MM.1S (cell line): Measurements from ENCODE around the gene USF2.
"Not testable (repeated sequence)": the region's sequence is repeated elsewhere in the genome, so short reads cannot be mapped to it uniquely, and the experiment has no call there.

Experiments used
- DNase-seq: peaks from one replicate; pipeline ENCODE4 v3.0.0-alpha.2; 2015
- H2AFZ ChIP-seq: fragments of 300-600 bp; sonication (generic); 2 replicates; pipeline ENCODE4 v1.6.0; 2016; ENCODE audit warnings: antibody characterized with exemption, low read length
- H3F3A ChIP-seq: fragments of 300-600 bp; sonication (generic); 2 replicates; pipeline ENCODE4 v1.6.1; 2016; ENCODE audit warnings: mild to moderate bottlenecking, antibody characterized with exemption, low read length, moderate library complexity, mixed read lengths; ENCODE audit not compliant: insufficient read depth
- H3K27ac ChIP-seq: fragments of 300-600 bp; sonication (generic); 2 replicates; pipeline ENCODE4 v1.5.1; 2016; ENCODE audit warnings: mild to moderate bottlenecking, low read length
- H3K27me3 ChIP-seq: fragments of 300-600 bp; sonication (generic); replicated peaks from 2 replicates; pipeline ENCODE4 v1.6.0; 2016; ENCODE audit warnings: low read length; ENCODE audit not compliant: insufficient read depth
- H3K36me3 ChIP-seq: fragments of 300-600 bp; sonication (generic); replicated peaks from 2 replicates; pipeline ENCODE4 v1.6.1; 2016; ENCODE audit warnings: mild to moderate bottlenecking, low read length, mixed read lengths; ENCODE audit not compliant: insufficient read depth
- H3K4me1 ChIP-seq: fragments of 300-600 bp; sonication (generic); 2 replicates; pipeline ENCODE4 v1.6.1; 2016; ENCODE audit warnings: low read length, mixed read lengths
- H3K4me2 ChIP-seq: fragments of 300-600 bp; sonication (generic); 2 replicates; pipeline ENCODE4 v1.6.0; 2016; ENCODE audit warnings: low read depth, low read length
- H3K4me3 ChIP-seq: fragments of 300-600 bp; sonication (generic); 2 replicates; pipeline ENCODE4 v1.5.1; 2016; ENCODE audit warnings: low read length, mixed read lengths
- H3K79me2 ChIP-seq: fragments of 300-600 bp; sonication (generic); 2 replicates; pipeline ENCODE4 v1.6.1; 2016; ENCODE audit warnings: mixed run types, low read length, mixed read lengths
- H3K9ac ChIP-seq: fragments of 300-600 bp; sonication (generic); 2 replicates; pipeline ENCODE4 v1.6.1; 2016; ENCODE audit warnings: low read length, mixed read lengths
- H3K9me2 ChIP-seq: fragments of 300-600 bp; sonication (generic); replicated peaks from 2 replicates; pipeline ENCODE4 v1.6.1; 2016; ENCODE audit warnings: mild to moderate bottlenecking, low read length, mixed read lengths; ENCODE audit not compliant: insufficient read depth
- H3K9me3 ChIP-seq: fragments of 300-600 bp; sonication (generic); replicated peaks from 2 replicates; pipeline ENCODE4 v1.6.1; 2016; ENCODE audit warnings: mild to moderate bottlenecking, low read length, mixed read lengths; ENCODE audit not compliant: insufficient read depth
- H4K20me1 ChIP-seq: fragments of 300-600 bp; sonication (generic); 2 replicates; pipeline ENCODE4 v1.6.1; 2016; ENCODE audit warnings: mild to moderate bottlenecking, low read length, moderate library complexity, mixed read lengths; ENCODE audit not compliant: insufficient read depth
- EZH2 ChIP-seq: fragments of 300-600 bp; sonication (generic); optimal IDR thresholded peaks from 2 replicates; pipeline ENCODE3; 2017; ENCODE audit warnings: low read depth, mild to moderate bottlenecking, antibody characterized with exemption, low read length, mixed read lengths
- EZH2phosphoT487 ChIP-seq: fragments of 300-600 bp; sonication (generic); IDR thresholded peaks from 2 replicates; pipeline ENCODE4 v1.6.1; 2018; ENCODE audit warnings: antibody characterized with exemption, low read length
- TF ChIP-seq, protein P1 (sequence below): fragments of 300-600 bp; sonication (generic); IDR thresholded peaks from 2 replicates; pipeline ENCODE4 v1.5.1; 2016; ENCODE audit warnings: antibody characterized with exemption, low read length, mixed read lengths

USF2 gene

DNA sequence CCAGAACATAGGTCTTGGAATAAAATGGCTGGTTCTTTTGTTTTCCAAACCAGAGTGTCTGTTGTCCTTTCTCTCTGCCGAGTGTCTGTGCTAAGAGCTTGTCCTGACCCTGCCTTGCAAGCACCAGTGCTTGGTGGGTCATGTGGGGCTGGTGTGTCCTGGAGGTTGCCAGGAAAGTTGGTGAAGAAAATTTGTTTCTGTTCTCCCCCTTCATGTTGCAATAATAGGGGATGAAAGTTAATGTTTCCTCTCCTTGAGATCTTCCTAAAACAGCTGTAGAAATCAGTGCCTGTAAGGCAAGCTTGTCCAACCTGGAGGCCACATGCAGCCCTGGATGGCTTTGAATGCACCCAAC, 16.3 kb downstream of the USF2 start:
- Histone ChIP-seq H2AFZ (no peak overlapping the region), H3K9ac (no peak overlapping the region), H3K27ac (no peak overlapping the region), H3K4me3 (no peak overlapping the region), H3K4me2 (no peak overlapping the region), H3K9me3 (no peaks in the 10 kb centered on the region), H3K9me2 (no peaks in the 10 kb centered on the region), H3K79me2 (no peaks in the 10 kb centered on the region), H3K4me1 (no peaks in the 10 kb centered on the region), H4K20me1 (no peaks in the 10 kb centered on the region), H3K36me3 (no peaks in the 10 kb centered on the region), H3K27me3 (peaks cover 48% of the 10 kb centered on the region), H3F3A (no peaks in the 10 kb centered on the region)
- no peak for TF ChIP-seq EZH2phosphoT487
- TF ChIP-seq EZH2: no peak
- TF ChIP-seq, protein P1, sequence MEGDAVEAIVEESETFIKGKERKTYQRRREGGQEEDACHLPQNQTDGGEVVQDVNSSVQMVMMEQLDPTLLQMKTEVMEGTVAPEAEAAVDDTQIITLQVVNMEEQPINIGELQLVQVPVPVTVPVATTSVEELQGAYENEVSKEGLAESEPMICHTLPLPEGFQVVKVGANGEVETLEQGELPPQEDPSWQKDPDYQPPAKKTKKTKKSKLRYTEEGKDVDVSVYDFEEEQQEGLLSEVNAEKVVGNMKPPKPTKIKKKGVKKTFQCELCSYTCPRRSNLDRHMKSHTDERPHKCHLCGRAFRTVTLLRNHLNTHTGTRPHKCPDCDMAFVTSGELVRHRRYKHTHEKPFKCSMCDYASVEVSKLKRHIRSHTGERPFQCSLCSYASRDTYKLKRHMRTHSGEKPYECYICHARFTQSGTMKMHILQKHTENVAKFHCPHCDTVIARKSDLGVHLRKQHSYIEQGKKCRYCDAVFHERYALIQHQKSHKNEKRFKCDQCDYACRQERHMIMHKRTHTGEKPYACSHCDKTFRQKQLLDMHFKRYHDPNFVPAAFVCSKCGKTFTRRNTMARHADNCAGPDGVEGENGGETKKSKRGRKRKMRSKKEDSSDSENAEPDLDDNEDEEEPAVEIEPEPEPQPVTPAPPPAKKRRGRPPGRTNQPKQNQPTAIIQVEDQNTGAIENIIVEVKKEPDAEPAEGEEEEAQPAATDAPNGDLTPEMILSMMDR: no peak
- DNase-seq: peak; percentile 3

GRCh38 chr19:35285465-35285864, 16.7 kb downstream of the USF2 start:
- not testable (repeated sequence) for H3K4me3 ChIP-seq, H4K20me1 ChIP-seq, H3K36me3 ChIP-seq, H3K9me3 ChIP-seq, H3F3A ChIP-seq, H2AFZ ChIP-seq, H3K79me2 ChIP-seq, H3K27ac ChIP-seq, H3K4me2 ChIP-seq, H3K9me2 ChIP-seq, H3K4me1 ChIP-seq, H3K9ac ChIP-seq, DNase-seq
- H3K27me3 ChIP-seq: peaks cover 48% of the 10 kb centered on the region

DNA sequence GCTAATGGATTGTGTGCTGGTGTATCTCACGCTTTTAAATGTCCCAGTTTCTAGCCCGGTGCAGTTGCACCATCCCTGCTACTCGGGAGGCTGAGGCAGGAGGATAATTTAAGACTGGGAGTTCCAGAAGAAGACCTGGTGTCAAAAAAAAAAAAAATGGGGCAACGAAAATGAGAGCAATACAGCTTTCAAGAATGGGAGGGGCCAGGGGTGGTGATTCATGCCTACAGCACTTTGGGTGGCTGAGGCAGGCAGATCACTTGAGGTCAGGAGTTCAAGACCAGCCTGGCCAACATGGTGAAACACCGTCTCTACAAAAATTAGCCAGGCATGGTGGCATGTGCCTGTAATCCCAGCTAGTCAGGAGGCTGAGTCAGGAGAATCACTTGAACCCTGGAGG, 17.3 kb downstream of the USF2 start:
- peaks cover 50% of the 10 kb centered on the region for H3K27me3 ChIP-seq
- H3K4me3 ChIP-seq, H3K9me2 ChIP-seq, H3K4me2 ChIP-seq, H3K36me3 ChIP-seq, H3K79me2 ChIP-seq, H4K20me1 ChIP-seq, H3K27ac ChIP-seq, H3F3A ChIP-seq, H2AFZ ChIP-seq, H3K4me1 ChIP-seq, H3K9me3 ChIP-seq, H3K9ac ChIP-seq: not testable (repeated sequence)
- DNase-seq: peak; percentile 3

- Histone ChIP-seq H3K4me3 (no peak overlapping the region), H3K9me3 (no peaks in the 10 kb centered on the region), H4K20me1 (no peaks in the 10 kb centered on the region), H3K27ac (no peak overlapping the region), H3K4me1 (no peaks in the 10 kb centered on the region), H3F3A (no peaks in the 10 kb centered on the region), H3K4me2 (no peak overlapping the region), H3K9ac (no peak overlapping the region), H2AFZ (no peak overlapping the region), H3K9me2 (no peaks in the 10 kb centered on the region), H3K79me2 (no peaks in the 10 kb centered on the region), H3K36me3 (no peaks in the 10 kb centered on the region), H3K27me3 (peaks cover 57% of the 10 kb centered on the region)
- DNase-seq: peak; percentile 1
- TF ChIP-seq, protein P1: no peak
- TF ChIP-seq EZH2 (no peak), EZH2phosphoT487 (no peak)
These were observed 19.0 kb downstream of the USF2 start for GRCh38 chr19:35287713-35288112.
